Stimulated activated CD4-positive, alpha-beta T cell treated with anti-CD3 and anti-CD28 coated beads, Interleukin-15, amount 100 ng/mL, for 48 hours (primary cell): ENCODE results near the gene TGM1.

Experiments
- DNase-seq, 2 donors: peaks; one replicate each; pipeline ENCODE4 v3.0.0-alpha.2; 2020; ENCODE audit warnings: low read depth in 2 of 2

Gene TGM1

GRCh38 chr14:24292118-24292807 is 29.3 kb upstream of the TGM1 start:
- DNase-seq: no peak

- no peak for DNase-seq
Measured at GRCh38 chr14:24291446-24292117, 28.6 kb upstream of the TGM1 start.

DNA sequence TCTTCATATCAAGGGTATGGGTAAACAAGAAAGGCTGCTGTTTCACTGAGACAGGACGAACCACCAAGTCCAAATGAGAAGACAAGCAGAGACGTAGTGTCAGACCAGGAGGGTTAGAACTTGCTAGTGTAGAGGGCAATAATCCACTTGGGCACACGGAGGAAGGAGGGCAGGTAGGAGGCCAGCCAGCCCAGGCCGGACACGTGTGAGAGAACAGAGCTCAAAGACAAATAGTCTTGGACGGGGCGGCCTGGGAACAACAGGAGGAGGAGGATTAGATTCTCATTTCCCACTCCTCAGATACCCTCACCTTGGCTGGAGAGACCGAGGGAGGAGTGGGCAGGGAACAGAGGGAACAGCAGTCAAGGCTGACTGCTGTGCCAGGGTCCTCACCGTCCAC is 27.8 kb upstream of the TGM1 start:
- no peak for DNase-seq

- peak; percentile 69 to 73 for DNase-seq
Measured at GRCh38 chr14:24289649-24290280, 26.8 kb upstream of the TGM1 start.

GRCh38 chr14:24286996-24287395 is 24.0 kb upstream of the TGM1 start:
- DNase-seq: no peak

DNA sequence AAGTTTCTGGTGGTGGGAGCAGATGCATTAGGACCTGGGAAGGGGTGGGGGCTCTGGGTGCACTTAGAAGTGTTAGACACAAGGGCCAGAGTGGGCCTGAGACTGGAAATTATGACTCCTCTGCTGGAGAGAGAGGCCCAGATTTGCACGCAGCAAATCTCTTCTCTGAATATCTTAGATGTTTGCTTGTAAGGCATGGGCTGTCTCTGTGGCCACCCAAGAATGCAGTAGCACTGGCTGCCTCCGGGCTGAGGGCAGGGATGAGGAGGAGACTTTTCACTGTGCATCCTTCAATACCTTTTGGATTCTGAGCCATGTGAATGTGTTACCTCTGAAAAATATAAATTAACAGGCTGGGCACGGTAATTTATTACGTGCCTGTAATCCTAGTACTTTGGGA is 22.4 kb upstream of the TGM1 start:
- DNase-seq: no peak

- DNase-seq: no peak
Measured at GRCh38 chr14:24284501-24285035, 21.6 kb upstream of the TGM1 start.

- no peak for DNase-seq
Measured at GRCh38 chr14:24283796-24284460, 21.0 kb upstream of the TGM1 start.

DNA sequence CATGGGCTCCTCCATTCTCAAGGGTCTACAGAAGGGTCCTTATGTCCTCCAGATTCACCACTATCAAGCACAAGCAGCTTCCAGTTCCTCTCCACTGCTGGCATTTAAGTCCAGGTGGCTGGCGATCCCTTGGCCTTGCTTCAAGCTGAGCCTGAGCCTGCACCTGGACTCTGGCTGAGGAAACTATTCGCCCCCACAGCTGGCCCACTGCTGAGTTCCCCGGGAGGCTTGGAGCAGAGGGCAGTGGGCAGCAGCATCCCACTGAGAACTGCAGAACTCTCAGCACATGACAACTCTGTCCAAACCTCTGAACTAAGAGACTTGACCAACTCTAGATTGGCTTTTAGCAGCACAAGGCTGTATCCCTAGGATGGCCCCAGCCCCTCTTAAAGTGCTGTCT is 19.8 kb upstream of the TGM1 start:
- DNase-seq: no peak

DNA sequence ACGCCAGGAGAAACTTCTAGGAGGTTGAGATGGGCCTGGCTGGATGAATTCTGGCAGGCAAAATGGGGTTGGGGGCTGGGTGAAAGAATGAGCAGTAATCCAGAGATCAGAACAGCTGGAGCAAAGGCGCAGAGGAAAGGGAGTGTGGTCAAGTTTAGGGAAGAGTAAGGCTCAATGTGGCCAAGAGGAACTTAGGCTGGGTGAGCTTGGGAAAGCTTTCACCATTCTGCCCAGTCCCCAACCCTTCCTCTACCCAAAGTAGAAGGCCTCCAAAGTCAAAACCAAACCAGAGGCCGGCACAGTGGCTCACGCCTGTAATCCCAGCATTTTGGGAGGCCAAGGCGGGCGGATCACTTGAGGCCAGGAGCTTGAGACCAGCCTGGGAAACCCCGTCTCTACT is 18.7 kb upstream of the TGM1 start:
- DNase-seq: no peak

GRCh38 chr14:24280797-24281460 is 18.0 kb upstream of the TGM1 start:
- DNase-seq: no peak

DNA sequence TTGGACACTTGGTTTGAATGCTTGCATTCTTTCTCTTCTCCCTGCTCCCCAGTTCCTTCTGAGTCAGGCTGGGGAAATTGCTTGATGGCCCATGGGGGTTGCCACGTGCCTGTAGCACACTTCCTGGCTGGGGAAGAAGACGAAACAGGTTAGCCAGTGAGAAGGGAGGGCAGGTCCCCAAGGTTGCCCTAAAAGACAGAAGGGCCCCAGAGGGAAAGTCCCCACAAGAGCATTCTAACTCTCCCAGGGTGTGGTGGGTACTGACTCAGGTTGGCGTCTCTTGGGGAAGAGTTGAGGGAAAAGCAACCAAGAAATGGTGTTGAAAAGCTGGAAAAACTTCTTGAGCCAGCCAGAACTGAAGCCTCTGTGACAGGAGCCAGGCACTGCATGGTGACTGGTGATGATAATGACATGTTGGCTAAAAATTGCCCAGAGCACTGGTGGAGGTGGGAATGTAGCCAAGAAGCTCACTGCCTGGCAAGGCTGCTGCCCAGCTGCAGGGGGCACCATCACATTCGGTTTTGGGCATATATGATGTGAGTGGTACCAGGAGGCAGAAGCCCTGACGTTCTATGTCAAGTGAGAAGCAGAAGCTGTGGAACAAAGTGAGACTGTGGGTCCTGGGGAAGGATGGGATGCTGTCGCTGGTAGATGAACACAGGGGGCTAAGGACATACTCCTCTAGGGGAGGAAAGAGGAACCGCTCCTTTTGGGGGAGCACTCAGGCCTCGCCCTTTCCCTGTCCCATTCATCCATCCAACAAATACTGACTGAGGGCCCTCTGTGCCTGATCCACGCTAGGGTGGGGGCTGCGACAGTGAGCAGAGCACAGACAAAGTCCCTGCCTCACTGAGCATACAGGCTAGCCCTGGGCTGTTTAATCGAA is 16.6 kb upstream of the TGM1 start:
- DNase-seq: peak in 1 of 2 donors; percentile 41

- no peak for DNase-seq
Measured at GRCh38 chr14:24278424-24278823, 15.4 kb upstream of the TGM1 start.

DNA sequence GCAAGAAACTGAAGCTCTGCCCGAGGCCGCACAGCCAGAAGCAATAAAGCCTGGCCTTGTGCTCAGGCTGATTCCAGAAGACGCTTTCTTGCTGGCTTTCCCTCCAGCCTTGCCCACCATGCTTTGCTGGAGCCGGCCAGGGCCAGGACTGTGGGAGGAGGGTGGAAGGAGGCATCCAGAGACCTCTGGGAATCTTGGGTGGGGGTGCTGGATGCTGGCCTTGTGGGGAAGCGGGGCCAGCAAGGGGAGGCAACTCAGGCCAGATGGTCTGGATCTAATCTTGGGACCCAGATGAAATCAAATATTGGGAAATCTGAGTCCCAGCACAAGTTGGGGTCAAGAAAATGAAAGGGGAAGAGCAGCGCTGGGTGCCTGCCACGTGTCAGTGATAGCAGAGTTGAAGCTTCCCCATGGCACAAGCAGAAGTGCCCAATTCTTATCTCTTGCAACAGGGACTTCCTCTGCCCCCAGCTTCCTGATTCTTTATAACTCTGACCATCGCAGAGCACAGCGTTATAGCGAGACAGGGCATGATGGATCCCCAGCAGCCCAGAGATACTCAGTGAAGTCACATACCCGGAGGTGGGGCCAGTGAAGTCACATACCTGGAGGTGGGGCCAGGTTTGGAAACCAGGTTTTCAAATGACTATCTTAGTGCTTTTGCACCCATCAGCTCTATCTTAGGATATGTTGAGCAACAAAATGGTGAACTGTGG is 14.8 kb upstream of the TGM1 start:
- DNase-seq: no peak

DNA sequence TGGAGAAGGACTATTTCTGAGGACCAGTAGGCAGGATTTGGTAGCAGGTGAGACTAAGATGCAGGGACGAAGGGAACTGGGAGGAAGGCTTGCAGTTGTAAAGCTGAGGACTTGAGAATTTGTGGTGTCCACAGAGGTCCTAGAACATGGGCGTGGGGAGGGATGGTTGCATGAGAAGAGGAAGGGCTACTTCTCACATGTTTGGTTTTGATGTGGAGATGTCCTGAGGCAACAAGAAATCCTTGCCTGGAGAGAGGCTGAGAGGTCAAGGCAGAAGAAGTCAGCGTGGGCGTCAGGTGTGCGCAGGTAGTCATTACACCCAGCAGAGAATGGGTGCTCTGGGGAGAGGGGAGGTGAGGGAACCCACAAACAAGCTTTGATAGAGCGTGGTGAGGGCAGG is 14.1 kb upstream of the TGM1 start:
- no peak for DNase-seq

DNA sequence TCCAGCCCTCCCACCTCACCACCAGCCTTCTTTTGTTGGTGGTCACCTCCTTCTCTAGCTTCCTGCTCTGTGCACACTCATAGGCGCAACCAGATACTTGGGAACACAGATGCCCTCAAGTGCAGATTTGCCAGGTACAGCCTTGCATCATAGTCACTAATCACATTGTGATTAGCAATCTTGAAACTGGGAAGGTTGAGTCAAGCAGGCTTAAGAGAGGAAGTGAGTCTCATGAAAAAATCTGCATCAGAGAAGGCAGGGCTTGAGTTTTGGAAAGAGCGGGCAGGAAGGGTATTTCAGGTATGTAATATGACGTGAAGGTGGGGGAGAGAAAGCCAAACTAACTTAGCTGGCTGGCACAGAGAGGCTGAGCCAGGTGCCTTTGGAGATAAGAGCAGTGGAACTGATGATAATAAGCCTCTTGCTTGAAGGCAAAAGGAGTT is 11.1 kb upstream of the TGM1 start:
- peak in 1 of 2 donors; percentile 54 for DNase-seq

DNA sequence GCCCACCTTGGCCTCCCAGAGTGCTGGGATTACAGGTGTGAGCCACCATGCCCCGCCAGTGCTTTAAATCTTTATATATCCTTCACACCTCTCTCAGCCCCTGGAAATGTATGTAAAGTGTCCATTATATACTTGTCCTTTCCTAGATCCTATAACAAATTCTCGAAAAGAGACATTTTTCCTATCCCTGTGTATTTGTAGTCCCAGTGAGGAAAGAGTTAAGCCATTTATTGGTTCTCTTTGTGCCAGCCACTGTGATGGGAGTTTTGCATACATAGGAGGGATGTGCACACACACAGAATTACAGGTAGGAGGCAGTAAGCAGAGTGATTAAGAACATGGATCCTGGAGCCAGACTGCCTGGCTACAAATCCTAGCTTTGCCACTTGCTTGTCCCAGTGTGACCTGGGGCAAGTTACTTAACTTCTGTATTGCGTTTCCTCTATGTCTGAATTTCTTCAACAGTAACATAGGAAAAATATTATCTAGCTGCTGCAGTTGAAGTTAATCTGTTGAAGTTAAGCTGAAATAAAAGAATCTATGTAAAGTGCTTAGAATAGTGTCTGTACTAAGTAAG is 10.5 kb upstream of the TGM1 start:
- DNase-seq: no peak

- no peak for DNase-seq
Measured at GRCh38 chr14:24272467-24272866, 9.5 kb upstream of the TGM1 start.

GRCh38 chr14:24271834-24272263 is 8.9 kb upstream of the TGM1 start:
- no peak for DNase-seq
